HUES6 (cell line): Measurements from ENCODE around the gene TUBE1.

ENCODE experiments used
- H3K27ac ChIP-seq: 2 replicates; pipeline ENCODE4 v1.7.0; 2013; ENCODE audit warnings: low read depth, mild to moderate bottlenecking, low read length, inconsistent platforms
- H3K27me3 ChIP-seq: 2 replicates; pipeline ENCODE4 v1.6.1; 2013; ENCODE audit warnings: low read length; ENCODE audit not compliant: control insufficient read depth, insufficient read depth
- H3K36me3 ChIP-seq: 2 replicates; pipeline ENCODE4 v1.6.1; 2013; ENCODE audit warnings: low read length; ENCODE audit not compliant: control insufficient read depth, insufficient read depth
- H3K4me1 ChIP-seq: 2 replicates; pipeline ENCODE4 v1.6.1; 2013; ENCODE audit warnings: low read length; ENCODE audit not compliant: control insufficient read depth, insufficient read depth
- H3K4me3 ChIP-seq: 2 replicates; pipeline ENCODE4 v1.5.1; 2013; ENCODE audit warnings: low read depth, low read length
- H3K9ac ChIP-seq: one replicate; pipeline ENCODE4 v1.6.1; 2013; ENCODE audit warnings: mild to moderate bottlenecking, low read length
- H3K9me3 ChIP-seq: 2 replicates; pipeline ENCODE4 v1.6.1; 2013; ENCODE audit warnings: low read depth, low read length; ENCODE audit not compliant: control insufficient read depth, insufficient read depth

Gene TUBE1, protein sequence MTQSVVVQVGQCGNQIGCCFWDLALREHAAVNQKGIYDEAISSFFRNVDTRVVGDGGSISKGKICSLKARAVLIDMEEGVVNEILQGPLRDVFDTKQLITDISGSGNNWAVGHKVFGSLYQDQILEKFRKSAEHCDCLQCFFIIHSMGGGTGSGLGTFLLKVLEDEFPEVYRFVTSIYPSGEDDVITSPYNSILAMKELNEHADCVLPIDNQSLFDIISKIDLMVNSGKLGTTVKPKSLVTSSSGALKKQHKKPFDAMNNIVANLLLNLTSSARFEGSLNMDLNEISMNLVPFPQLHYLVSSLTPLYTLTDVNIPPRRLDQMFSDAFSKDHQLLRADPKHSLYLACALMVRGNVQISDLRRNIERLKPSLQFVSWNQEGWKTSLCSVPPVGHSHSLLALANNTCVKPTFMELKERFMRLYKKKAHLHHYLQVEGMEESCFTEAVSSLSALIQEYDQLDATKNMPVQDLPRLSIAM

DNA sequence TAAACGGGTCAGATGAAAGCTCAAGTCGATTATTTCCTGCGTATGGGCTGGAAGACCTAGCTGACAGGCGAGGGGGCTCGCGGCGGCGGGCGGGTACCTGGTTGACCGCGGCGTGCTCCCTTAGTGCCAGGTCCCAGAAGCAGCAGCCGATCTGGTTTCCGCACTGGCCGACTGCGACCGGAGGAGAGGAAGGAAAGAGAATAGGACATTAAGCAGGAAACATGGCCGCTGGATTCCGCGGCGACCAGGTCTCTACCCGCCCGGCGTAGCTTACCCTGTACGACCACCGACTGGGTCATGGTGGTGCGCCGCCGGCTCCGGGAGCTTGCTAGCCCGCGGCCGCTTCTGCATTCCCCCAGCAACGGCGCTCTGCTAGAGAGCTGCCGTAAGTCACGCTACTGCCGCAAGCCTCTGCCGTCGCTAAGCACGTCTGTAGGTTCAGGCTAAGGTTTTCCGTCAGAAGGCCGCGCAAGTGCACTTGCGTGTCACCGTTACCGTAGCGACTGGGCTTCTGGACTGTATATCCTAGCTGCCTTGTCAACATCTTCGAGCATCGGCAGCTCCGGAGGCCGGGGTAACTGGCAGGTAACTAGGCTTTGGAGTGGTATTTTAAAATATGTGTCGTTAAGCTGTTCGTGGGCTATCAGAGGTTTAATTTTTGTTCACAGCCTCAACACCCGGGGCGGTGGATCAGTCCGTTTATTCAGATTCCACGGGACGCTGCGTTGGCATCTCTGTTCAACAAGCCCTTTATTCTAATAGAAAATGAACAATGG, at the start of gene TUBE1, which contains the start of gene FAM229B:
TUBE1 (minus strand) TSS at position 347 of the 776 bp plus-strand sequence; CDS start at position 299, 48 bp downstream.
FAM229B (plus strand) TSS at position 456 of the 776 bp plus-strand sequence. CDS start 11,693 bp downstream, outside the sequence.
- peaks cover 21% of the 10 kb centered on the region; the same call in 1 of the 2 replicates for H3K36me3 ChIP-seq
- H3K27me3 ChIP-seq = peaks cover 5% of the 10 kb centered on the region; the same call in 1 of the 2 replicates
- peak within 1 kb of the TSS; percentile 10; the same call in 1 of the 2 replicates for H3K27ac ChIP-seq
- H3K4me1 ChIP-seq = no peaks in the 10 kb centered on the region
- no peaks in the 10 kb centered on the region for H3K9me3 ChIP-seq
- peak within 1 kb of the TSS; percentile 94 for H3K4me3 ChIP-seq
- H3K9ac ChIP-seq = peak within 1 kb of the TSS; percentile 77

DNA sequence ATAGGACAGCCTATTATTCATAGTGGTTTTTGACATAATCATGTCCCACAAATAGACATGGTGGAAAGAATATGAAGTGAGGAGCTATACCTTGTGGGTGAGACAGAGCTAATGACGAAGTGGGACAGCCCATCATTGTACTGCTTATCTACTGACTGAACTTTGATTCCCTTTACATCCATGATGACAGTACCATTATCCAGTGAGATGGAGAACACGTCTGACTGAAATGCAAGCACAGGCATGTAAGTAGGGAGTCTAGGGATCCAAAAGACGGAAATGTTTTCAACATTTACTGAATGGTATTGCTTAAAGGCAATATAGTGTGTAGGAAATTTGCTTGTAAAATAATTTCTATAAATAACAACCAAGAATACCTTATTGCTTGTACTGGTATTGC, 43.6 kb upstream of the TUBE1 start:
- H3K27me3 ChIP-seq = no peaks in the 10 kb centered on the region
- H3K4me1 ChIP-seq = no peaks in the 10 kb centered on the region
- H3K4me3 ChIP-seq = no peak overlapping the region
- no peaks in the 10 kb centered on the region for H3K9me3 ChIP-seq
- no peak overlapping the region for H3K9ac ChIP-seq
- H3K36me3 ChIP-seq = no peaks in the 10 kb centered on the region
- H3K27ac ChIP-seq = no peak overlapping the region

DNA sequence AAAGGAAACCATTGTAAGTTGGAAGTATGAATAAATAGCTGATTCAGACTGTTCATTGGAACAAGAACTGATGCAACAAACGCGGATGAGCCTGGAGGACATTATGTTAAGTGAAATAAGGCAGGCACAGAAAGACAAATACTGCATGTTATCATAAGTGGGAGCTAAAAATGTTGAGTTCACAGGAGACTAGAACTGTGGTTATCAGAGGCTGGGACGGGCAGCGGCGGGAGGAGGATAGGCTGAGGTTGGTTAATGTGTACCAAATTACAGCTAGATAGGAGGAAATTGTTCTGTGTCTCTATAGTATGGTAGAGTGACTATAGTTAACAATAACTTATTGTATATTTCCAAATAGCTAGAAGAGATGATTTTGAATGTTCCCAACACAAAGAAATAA, 40.9 kb upstream of the TUBE1 start:
- Histone ChIP-seq H3K4me1 (no peaks in the 10 kb centered on the region), H3K4me3 (no peak overlapping the region), H3K27me3 (no peaks in the 10 kb centered on the region), H3K27ac (no peak overlapping the region), H3K9ac (no peak overlapping the region), H3K36me3 (no peaks in the 10 kb centered on the region), H3K9me3 (no peaks in the 10 kb centered on the region)

DNA sequence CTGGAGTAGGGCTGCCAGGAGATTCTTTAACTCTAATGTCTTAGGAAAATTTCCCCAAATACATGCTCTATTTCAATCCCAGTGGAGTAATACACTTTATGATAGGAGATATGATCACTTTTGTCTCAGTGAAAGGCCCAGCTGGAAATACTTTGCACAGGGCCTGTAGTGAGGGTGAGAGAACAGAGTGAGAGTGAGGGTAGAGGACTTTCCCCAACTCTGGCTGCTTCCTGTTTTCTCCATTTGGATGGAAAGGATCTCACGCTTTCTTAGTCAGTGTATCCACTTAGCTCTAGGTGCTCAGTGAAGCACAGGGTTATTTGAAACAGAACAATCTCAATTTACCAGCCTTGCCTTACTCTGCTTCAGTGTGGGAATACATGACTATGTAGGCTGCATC, 36.7 kb upstream of the TUBE1 start:
- H3K4me1 ChIP-seq = no peaks in the 10 kb centered on the region
- H3K9ac ChIP-seq = no peak overlapping the region
- no peaks in the 10 kb centered on the region for H3K36me3 ChIP-seq
- H3K9me3 ChIP-seq = no peaks in the 10 kb centered on the region
- no peak overlapping the region for H3K27ac ChIP-seq
- H3K27me3 ChIP-seq = no peaks in the 10 kb centered on the region
- no peak overlapping the region for H3K4me3 ChIP-seq

DNA sequence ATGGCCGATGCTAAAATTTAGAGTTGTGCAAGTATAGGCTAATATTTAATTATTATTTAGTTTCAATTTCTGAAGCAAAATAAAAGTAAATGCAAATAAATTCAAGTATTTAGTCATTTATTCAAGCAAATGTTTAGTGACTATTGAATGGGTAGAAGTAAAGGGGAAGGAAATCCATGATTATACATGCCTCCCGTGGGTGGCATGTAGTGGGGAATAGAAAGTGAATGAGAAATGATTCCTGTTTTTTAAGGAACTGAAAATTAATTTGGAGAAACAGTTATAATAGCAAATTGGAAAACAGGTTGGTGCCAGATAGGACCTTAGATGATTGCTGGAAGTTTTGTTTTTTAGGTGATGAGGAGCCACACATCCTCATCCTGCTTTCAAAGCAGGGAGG, 35.5 kb upstream of the TUBE1 start:
- Histone ChIP-seq H3K4me3 (no peak overlapping the region), H3K9ac (no peak overlapping the region), H3K36me3 (no peaks in the 10 kb centered on the region), H3K4me1 (no peaks in the 10 kb centered on the region), H3K27me3 (no peaks in the 10 kb centered on the region), H3K27ac (no peak overlapping the region), H3K9me3 (no peaks in the 10 kb centered on the region)

DNA sequence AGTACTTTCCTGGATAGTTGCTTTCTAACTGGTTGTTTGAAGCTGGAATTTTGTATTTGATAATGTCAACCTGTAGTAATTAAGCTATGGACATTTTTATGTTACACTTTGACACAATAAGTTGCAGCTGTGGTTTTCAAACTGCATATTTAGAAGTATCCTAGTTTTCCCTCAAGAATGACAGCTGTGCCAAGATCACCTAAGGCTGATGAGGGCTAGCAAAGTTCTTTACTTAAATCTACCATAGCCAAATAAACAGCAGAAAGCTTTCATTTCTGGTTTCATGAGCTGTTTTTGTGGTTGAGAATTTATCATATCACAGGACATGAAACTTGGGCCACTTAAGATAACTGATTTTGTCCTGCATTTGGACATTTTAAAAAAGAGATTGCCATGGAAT, 30.8 kb upstream of the TUBE1 start:
- Histone ChIP-seq H3K9ac (no peak overlapping the region), H3K9me3 (no peaks in the 10 kb centered on the region), H3K27ac (no peak overlapping the region), H3K4me1 (no peaks in the 10 kb centered on the region), H3K4me3 (no peak overlapping the region), H3K36me3 (no peaks in the 10 kb centered on the region), H3K27me3 (no peaks in the 10 kb centered on the region)

DNA sequence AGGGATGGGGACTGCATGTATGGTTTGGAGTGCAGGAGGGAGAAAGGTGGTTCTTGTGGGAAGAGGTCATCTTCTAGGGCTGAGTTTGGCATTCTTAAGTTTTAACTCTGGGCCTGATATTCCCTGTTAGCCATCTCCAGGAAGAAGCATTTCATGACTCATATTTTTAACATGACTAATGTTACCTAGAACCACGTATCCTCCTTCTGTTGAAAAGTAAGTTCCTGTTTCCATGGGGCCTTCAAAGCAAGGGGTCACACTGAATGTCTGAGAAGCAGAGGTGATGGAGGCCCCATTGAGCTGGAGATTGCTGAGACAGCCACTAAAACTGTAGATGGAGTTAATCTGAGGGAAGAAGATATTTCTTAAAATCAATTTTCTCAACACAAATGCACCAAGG, 30.3 kb upstream of the TUBE1 start:
- Histone ChIP-seq H3K27ac (no peak overlapping the region), H3K36me3 (no peaks in the 10 kb centered on the region), H3K27me3 (no peaks in the 10 kb centered on the region), H3K4me1 (no peaks in the 10 kb centered on the region), H3K9ac (no peak overlapping the region), H3K4me3 (no peak overlapping the region), H3K9me3 (no peaks in the 10 kb centered on the region)

DNA sequence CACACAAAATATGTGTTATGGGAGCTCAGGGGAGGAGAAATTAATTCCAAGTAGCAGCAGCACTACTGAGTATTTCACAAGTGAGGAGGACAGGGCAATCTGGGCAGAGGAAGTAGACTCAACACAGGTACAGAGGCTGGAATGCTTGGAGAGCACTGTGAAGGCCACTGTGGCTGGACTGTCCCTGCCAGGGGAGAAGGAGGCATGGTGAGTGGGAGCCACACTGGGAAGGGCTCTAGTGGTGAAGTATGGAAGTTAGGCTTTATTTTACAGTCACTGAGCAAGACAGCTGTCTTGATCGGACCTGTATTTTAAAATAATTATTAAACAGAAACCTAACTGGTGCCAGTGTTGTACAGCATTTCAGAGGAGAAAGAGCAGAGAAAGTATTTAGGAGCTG, 28.9 kb upstream of the TUBE1 start:
- H3K4me1 ChIP-seq = no peaks in the 10 kb centered on the region
- H3K36me3 ChIP-seq = no peaks in the 10 kb centered on the region

DNA sequence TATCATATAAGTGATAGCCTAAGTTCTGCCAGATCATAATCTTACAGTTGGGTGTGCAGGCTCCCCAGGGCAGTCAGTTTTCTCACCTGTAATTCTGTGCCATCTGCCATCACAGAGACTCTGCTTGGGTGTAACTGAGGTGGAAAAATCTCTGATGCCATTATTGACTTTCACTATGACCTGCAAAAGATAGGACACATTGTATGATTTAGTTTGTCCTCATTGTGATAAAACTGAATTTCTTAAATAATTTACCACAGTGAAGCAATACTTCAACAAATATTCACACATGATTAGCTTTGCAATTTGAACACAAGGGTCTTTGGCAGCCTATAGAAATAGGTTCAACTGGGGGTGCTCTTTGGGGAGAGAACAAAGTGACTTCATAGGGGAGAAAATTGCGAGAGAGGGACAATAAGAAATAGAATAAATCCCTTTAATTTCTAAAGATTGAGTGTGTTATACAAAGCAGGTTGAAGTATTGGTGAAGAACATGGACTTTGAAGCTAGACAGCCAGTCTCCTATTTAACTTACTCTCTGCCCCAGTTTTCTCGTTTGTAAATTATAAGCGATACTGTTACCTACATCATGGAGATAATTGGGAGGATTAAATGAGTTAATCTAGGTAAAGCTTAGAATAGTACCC, 27.4 kb upstream of the TUBE1 start:
- Histone ChIP-seq H3K4me3 (no peak overlapping the region), H3K36me3 (no peaks in the 10 kb centered on the region), H3K9me3 (no peaks in the 10 kb centered on the region), H3K4me1 (no peaks in the 10 kb centered on the region), H3K27me3 (no peaks in the 10 kb centered on the region), H3K27ac (no peak overlapping the region), H3K9ac (no peak overlapping the region)

More for the DNA sequence above, 28.9 kb upstream of the TUBE1 start:
- Histone ChIP-seq H3K9ac (no peak overlapping the region), H3K27me3 (no peaks in the 10 kb centered on the region), H3K9me3 (no peaks in the 10 kb centered on the region), H3K4me3 (no peak overlapping the region), H3K27ac (no peak overlapping the region)

DNA sequence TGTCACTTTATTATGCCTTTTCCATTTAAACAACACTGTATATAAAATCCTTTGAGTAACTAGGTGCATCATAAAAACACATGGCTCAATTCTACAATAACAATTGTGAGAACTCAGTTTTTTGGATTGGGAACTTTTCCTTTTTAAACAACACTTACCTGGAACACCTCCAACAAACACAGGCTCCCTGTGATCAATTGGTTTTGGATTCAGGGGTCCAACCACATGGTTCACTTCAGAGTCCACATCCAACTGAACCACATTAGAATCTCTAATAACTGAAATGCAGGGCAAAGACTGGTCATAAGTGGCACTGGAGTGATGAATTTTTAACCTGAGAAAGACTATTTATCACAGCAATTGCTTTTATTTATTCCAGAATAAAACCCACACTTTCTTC, 26.6 kb upstream of the TUBE1 start:
- Histone ChIP-seq H3K9me3 (no peaks in the 10 kb centered on the region), H3K36me3 (no peaks in the 10 kb centered on the region), H3K4me1 (no peaks in the 10 kb centered on the region), H3K27ac (no peak overlapping the region), H3K27me3 (no peaks in the 10 kb centered on the region), H3K4me3 (no peak overlapping the region), H3K9ac (no peak overlapping the region)
